Keratinocyte (primary cell): ENCODE data around the gene GALNT13. TPM values are rescaled to one million over a fixed set of nuclear protein-coding genes. Genes with fewer than 3 reads are reported as not detected.

ENCODE experiments used
- DNase-seq: peaks from one replicate; pipeline ENCODE4 v3.0.0-alpha.2; 2011; ENCODE audit warnings: low read depth, missing footprints, low spot score
- FAIRE-seq: peaks from 2 replicates; lab custom pipeline; 2011; peaks lifted over from hg19 to GRCh38; lab: Jason Lieb, UNC
- H2AFZ ChIP-seq: 2 replicates; pipeline ENCODE4 v1.6.0; 2012; ENCODE audit warnings: low read length, control low read depth, inconsistent platforms; ENCODE audit not compliant: control insufficient read depth
- H3K27ac ChIP-seq: 2 replicates; pipeline ENCODE4 v1.5.1; 2011; ENCODE audit warnings: low read length; ENCODE audit not compliant: control insufficient read depth, insufficient read depth
- H3K27me3 ChIP-seq: 3 replicates; pipeline ENCODE4 v1.6.0; 2011; ENCODE audit warnings: low read length; ENCODE audit not compliant: control insufficient read depth, insufficient read depth; ENCODE audit errors: extremely low read depth
- H3K36me3 ChIP-seq, 2 experiments: 2 replicates in 1 of 2; 3 replicates in 1 of 2; pipeline ENCODE4 v1.5.1; 2011; ENCODE audit warnings: low read length in 2 of 2, mild to moderate bottlenecking in 1 of 2; ENCODE audit not compliant: control insufficient read depth in 2 of 2, insufficient read depth in 2 of 2; ENCODE audit errors: extremely low read depth in 1 of 2
- H3K4me1 ChIP-seq: 3 replicates; pipeline ENCODE4 v1.5.1; 2011; ENCODE audit warnings: low read length; ENCODE audit not compliant: control insufficient read depth, insufficient read depth; ENCODE audit errors: extremely low read depth
- H3K4me2 ChIP-seq: 3 replicates; pipeline ENCODE4 v1.6.0; 2011; ENCODE audit warnings: low read depth, low read length; ENCODE audit not compliant: control insufficient read depth, insufficient read depth; ENCODE audit errors: extremely low read depth
- H3K4me3 ChIP-seq, 3 experiments: fragments of 200-600 bp in 1 of 3; sonication (generic) in 1 of 3; 2 replicates in 2 of 3; 3 replicates in 1 of 3; pipeline ENCODE4 v1.5.1; 2011 to 2016; ENCODE audit warnings: low read length in 3 of 3, mild to moderate bottlenecking in 3 of 3, control low read depth in 2 of 3, inconsistent platforms in 1 of 3, low read depth in 1 of 3, mixed read lengths in 1 of 3, mixed run types in 1 of 3, moderate library complexity in 1 of 3; ENCODE audit not compliant: control insufficient read depth in 2 of 3, insufficient read depth in 2 of 3; ENCODE audit errors: extremely low read depth in 1 of 3
- H3K79me2 ChIP-seq: 2 replicates; pipeline ENCODE4 v1.6.0; 2012; ENCODE audit warnings: low read length; ENCODE audit not compliant: control insufficient read depth, insufficient read depth
- H3K9ac ChIP-seq: 3 replicates; pipeline ENCODE4 v1.6.0; 2011; ENCODE audit warnings: low read length; ENCODE audit not compliant: control insufficient read depth, insufficient read depth; ENCODE audit errors: extremely low read depth
- H3K9me1 ChIP-seq: 3 replicates; pipeline ENCODE4 v1.6.0; 2011; ENCODE audit warnings: low read length; ENCODE audit not compliant: control insufficient read depth, insufficient read depth; ENCODE audit errors: extremely low read depth
- H3K9me3 ChIP-seq: 2 replicates; pipeline ENCODE4 v1.5.1; 2012; ENCODE audit warnings: low read depth, low read length; ENCODE audit not compliant: control insufficient read depth
- H4K20me1 ChIP-seq: 3 replicates; pipeline ENCODE4 v1.6.0; 2011; ENCODE audit warnings: low read length; ENCODE audit not compliant: control insufficient read depth, insufficient read depth; ENCODE audit errors: extremely low read depth
- EZH2 ChIP-seq: IDR thresholded peaks from one replicate; pipeline ENCODE4 v1.6.1; 2012; ENCODE audit warnings: inconsistent platforms, mild to moderate bottlenecking, low read length, moderate library complexity
- dilution Hi-C: fragments of 300-500 bp; cut with MboI; formaldehyde crosslinking; loops from one replicate; pipeline ENCODE4 v1.7.0; 2020; ENCODE audit warnings: low sequenced_read_pairs; ENCODE audit not compliant: extremely low pct_ligation_motif_present
- polyA plus RNA-seq, 5 experiments: library from polyadenylated mRNA; depleted of rRNA in 3 of 5; stranded (reverse) in 3 of 5; stranded (forward) in 1 of 5; unstranded in 1 of 5; fragments of >200 nt; gene quantifications; 1 replicate in 1 of 5; 2 replicates in 3 of 5; 3 replicates in 1 of 5; pipeline versions ENCODE4 v1.2.1 to v1.2.3, GENCODE V29; 2011 to 2012; ENCODE audit warnings: missing spikeins in 2 of 5, low read depth in 1 of 5, low replicate concordance in 1 of 5
- TF ChIP-seq, protein P1 (sequence below), 3 experiments: IDR thresholded peaks in 1 of 3; conservative IDR thresholded peaks in 1 of 3; optimal IDR thresholded peaks in 1 of 3; 2 replicates in 2 of 3; 3 replicates in 1 of 3; pipeline versions ENCODE3 to v1.5.1; 2011; ENCODE audit warnings: low read length in 3 of 3, mild to moderate bottlenecking in 3 of 3, moderate library complexity in 2 of 3, control low read depth in 1 of 3, inconsistent platforms in 1 of 3; ENCODE audit not compliant: insufficient read depth in 2 of 3; ENCODE audit errors: extremely low read depth in 1 of 3

The GALNT13 gene
- polyA plus RNA-seq, 1 donor (not counting 4 experiments of a cell fraction or from before 2014, with no cell fraction given) = not detected

DNA sequence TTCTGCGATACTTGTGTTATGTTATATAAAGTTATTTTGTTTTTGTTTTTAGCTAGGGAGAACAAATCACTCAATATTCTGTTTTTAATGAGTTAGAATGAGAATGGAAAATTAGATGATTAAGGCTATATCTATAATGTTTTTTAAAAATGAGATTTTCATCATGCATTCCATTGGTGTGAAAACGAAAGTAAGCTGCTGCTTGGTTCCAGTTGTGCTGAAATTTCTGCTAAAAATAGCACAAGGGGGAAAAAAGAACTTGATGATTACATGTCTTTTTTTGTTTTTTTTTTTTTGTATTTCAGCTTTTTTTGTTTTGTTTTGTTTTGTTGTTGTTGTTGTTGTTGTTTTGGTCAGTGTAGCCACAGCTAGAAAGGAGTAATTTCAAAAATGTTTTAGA is 584.1 kb downstream of the GALNT13 start:
- H3K4me2 ChIP-seq = no peak overlapping the region
- no peaks in the 10 kb centered on the region for H3K79me2 ChIP-seq
- no peak for TF ChIP-seq EZH2
- TF ChIP-seq, protein P1, sequence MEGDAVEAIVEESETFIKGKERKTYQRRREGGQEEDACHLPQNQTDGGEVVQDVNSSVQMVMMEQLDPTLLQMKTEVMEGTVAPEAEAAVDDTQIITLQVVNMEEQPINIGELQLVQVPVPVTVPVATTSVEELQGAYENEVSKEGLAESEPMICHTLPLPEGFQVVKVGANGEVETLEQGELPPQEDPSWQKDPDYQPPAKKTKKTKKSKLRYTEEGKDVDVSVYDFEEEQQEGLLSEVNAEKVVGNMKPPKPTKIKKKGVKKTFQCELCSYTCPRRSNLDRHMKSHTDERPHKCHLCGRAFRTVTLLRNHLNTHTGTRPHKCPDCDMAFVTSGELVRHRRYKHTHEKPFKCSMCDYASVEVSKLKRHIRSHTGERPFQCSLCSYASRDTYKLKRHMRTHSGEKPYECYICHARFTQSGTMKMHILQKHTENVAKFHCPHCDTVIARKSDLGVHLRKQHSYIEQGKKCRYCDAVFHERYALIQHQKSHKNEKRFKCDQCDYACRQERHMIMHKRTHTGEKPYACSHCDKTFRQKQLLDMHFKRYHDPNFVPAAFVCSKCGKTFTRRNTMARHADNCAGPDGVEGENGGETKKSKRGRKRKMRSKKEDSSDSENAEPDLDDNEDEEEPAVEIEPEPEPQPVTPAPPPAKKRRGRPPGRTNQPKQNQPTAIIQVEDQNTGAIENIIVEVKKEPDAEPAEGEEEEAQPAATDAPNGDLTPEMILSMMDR (optimal IDR thresholded peaks at IDR 0.05 in 1 of 3, IDR thresholded peaks at IDR 0.05 in 1 of 3, conservative IDR thresholded peaks at IDR 0.05 in 1 of 3; ENCODE audit: extremely low read depth in 1 of 3, insufficient read depth in 2 of 3, low read length in 3 of 3) = no peak
- H3K9me1 ChIP-seq = no peaks in the 10 kb centered on the region
- no peak overlapping the region for H2AFZ ChIP-seq
- dilution Hi-C loops = no loop called here
- no peaks in the 10 kb centered on the region for H3K9me3 ChIP-seq
- no peak overlapping the region for H3K9ac ChIP-seq
- H3K27ac ChIP-seq = no peak overlapping the region
- H3K4me1 ChIP-seq = no peaks in the 10 kb centered on the region
- no peaks in the 10 kb centered on the region for H3K27me3 ChIP-seq
- no peak overlapping the region for H3K4me3 ChIP-seq
- no peak for DNase-seq
- H4K20me1 ChIP-seq = no peaks in the 10 kb centered on the region
- FAIRE-seq = no peak
- H3K36me3 ChIP-seq = no peaks in the 10 kb centered on the region

DNA sequence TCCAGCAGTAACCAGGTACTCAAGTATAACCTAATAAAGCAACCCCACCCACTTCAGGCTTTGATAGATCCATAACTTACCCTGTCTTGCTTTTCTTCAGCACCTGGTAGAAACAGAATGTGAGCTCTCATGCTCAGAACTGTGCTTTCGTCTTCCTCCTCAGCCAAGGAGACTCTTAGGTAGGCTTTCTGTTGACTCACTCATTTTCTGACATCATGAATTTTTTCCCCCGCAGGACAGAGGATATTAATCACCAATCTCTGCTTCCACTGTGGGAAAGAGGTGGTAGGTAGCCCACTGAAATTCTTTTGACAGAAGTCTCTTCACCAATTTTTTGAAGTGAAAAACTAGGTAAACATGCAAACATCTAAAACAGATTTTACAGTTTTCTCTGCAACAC is 585.6 kb downstream of the GALNT13 start:
- Histone ChIP-seq H3K27me3 (no peaks in the 10 kb centered on the region), H3K27ac (no peak overlapping the region), H2AFZ (no peak overlapping the region), H4K20me1 (no peaks in the 10 kb centered on the region), H3K36me3 (no peaks in the 10 kb centered on the region), H3K79me2 (no peaks in the 10 kb centered on the region), H3K9me3 (no peaks in the 10 kb centered on the region), H3K4me3 (no peak overlapping the region), H3K4me1 (no peaks in the 10 kb centered on the region), H3K9ac (no peak overlapping the region), H3K4me2 (no peak overlapping the region), H3K9me1 (no peaks in the 10 kb centered on the region)
- no peak for FAIRE-seq
- dilution Hi-C loops = no loop called here
- TF ChIP-seq EZH2 = no peak
- TF ChIP-seq, protein P1 (optimal IDR thresholded peaks at IDR 0.05 in 1 of 3, IDR thresholded peaks at IDR 0.05 in 1 of 3, conservative IDR thresholded peaks at IDR 0.05 in 1 of 3; ENCODE audit: extremely low read depth in 1 of 3, insufficient read depth in 2 of 3, low read length in 3 of 3) = no peak
- no peak for DNase-seq
